Fibroblast of skin of right biceps (primary cell): Measurements from ENCODE around the gene ROR2.
"Not testable (repeated sequence)": the region's sequence is repeated elsewhere in the genome, so short reads cannot be mapped to it uniquely, and the experiment has no call there.

Experiments
- DNase-seq: peaks from one replicate; pipeline ENCODE4 v3.0.0-alpha.2; 2013

Gene ROR2

DNA sequence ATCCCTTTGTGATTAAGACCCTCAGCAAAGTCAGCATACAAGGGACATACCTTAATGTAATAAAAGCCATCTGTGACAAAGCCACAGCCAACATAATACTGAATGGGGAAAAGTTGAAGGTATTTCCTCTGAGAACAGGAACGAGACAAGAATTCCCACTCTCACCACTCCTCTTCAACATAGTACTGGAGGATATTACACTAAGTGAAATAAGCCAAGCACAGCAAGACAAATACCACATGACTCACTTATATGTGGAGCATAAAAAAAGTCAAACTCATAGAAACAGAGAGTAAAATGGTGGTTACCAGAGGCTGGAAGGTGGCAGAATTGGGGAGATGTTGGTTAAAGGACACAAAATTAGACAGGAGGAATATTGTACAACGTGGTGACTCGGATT is 408.3 kb downstream of the ROR2 start:
- peak; percentile 69 for DNase-seq

DNA sequence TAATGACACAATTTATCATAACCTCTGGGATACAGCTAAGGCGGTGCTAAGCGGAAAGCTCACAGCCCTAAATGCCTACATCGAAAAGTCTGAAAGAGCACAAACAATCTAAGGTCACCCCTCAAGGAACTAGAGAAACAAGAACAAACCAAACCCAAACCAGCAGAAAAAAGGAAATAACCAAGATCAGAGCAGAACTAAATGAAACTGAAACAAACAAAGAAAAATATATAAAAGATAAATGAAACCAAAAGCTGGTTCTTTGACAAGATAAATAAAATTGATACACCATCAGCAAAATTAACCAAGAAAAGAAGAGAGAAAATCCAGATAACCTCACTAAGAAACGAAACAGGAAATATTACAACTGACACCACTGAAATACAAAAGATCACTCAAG is 409.5 kb downstream of the ROR2 start:
- not testable (repeated sequence) for DNase-seq

DNA sequence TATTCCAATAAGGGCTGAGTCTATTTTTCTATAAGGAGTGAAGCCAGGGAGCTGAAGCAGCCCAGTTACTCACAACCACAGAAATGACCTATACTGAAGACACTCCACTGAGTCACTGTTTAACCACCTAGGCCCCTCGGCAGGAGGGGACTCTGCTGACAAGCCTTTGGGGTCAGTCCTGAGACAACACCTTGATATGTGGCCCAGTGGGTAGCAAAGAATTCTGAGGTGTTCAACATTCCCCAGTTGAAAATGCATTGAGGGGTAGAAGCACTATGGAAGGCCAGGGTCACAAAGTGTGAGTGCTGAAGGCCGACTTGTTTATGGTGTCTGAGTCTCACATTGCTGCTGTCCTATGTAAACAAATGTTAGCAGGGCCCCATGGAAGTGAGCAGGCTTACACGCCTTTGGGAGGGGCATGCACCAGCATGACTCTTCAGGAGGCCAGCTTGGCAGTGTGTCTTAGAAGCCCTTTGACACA is 413.8 kb downstream of the ROR2 start:
- DNase-seq: peak; percentile 75

DNA sequence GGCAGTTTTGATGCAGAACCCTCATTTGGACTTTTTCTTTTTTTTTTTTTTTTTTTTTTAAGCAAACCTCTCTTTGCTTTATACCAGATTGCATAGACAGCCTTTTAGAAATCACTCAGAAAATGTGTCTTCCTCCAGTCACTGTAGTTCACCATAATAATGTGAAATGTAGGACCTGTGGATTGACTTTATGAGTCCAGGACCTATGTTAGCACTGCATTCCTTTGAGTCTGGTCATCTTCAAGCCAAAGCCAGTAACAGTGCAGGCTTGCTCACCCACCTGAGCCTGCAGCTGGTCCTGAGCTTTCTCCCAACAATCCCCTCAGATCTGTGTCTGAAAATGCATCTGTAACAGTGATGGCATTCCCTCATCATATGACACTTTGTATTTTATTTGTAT is 415.7 kb downstream of the ROR2 start:
- DNase-seq: peak; percentile 41

DNA sequence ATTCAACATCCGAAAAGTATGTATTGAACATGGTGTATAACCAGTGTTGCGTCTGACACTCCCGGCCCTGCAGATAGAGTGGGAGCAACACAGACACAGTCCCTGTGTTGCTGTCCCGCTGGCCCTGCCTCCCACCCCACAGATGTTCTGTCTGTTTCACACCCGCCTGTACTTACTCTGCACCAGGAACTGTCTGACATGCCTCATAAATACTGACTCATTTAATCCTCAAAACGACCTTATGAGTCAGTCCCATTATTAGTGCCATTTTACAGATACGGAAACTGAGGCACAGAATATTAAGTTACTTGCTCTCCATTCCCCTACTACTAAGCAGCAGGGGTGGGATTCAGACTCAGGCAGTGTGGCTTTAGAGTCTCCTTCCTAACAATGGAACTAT is 416.6 kb downstream of the ROR2 start:
- DNase-seq: no peak

DNA sequence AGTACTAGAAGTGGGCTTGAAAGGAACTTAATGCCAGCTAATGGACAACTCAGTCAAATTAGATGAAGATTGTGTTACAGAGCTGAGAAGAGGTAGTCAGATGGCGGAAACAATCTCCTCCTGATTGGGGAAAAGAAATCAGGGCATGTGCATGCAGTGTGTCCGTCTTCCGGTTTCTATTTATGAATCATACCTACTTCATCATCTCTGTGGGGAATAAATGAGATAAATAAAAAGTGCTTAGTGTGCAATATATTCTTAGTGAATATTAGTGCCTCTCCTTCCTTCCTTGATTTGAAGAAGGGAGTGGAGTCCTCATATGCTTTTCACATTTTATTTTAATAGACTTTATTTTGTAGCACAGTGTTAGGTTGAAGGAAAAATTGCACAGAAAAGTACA is 417.7 kb downstream of the ROR2 start:
- DNase-seq: no peak

DNA sequence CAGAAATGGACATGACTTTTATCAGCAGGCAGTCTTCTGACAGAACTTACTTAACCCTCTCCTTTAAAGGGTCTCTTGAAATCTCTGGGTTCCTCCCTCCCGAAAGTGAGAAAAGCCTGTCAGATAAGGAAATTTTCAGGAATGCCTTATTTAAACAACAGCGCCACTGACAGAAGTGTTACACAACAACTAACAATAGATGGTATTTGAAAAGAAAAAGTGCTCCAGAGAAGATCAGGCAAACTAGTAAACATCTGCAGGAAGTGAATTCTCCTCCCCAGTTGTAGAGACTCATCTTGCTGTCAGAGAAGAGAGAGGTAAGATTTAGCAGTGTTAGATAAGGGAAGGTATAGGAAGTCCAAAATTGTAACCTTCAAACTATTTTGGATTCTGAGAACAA is 419.2 kb downstream of the ROR2 start:
- no peak for DNase-seq

DNA sequence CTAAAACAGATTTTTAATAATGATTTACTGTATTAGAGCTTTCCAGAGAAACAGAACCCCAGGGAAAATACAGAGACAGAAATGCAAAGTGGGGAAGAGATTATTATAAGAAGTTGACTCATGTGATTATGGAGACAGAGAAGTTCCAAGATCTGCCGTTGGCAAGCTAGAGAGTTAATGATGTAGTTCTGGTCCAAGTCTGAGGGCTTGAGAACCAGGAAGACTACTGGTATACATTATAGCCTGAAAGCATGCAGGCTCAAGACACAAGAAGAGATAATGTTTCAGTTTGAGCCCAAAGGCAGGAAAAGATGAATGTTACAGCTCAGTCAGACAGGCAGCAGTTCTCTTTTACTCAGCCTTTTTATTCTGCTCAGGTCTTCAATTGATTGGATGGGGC is 427.5 kb downstream of the ROR2 start:
- DNase-seq: no peak

DNA sequence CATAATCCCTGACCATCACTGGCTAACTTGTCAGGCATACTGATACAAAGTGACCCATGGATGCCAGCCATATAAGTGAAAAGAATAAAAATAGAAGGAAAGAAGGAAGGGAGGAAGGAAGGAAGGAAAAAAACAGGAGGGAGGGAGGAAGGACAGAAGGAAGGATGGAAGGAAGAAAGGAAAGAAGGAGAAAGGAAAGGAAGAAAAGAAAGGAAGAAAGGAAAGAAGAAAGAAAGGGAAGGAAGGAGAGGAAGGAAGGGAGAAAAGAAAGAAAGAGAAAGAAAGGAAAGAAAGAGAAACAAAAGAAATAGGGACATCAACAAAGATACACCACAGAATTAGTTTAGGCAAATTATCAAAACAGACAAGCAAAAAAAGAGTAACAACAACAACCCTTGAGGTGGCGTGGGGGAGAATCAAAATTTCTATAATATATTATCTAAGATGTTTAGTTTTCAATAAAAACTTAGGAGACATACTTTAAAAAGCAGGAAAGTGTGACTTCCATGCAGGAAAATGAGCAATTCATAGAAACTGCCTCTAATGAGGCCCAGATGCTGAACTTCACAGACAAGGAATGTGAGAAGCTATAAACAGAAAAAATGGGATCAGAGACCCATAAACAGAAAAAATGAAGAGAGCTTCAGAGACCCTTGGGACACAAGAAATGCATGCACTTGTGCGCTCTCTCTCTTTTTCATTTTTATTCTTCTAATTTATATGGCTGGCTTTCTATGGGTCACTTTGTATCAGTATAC is 430.3 kb downstream of the ROR2 start:
- peak; percentile 64 for DNase-seq

DNA sequence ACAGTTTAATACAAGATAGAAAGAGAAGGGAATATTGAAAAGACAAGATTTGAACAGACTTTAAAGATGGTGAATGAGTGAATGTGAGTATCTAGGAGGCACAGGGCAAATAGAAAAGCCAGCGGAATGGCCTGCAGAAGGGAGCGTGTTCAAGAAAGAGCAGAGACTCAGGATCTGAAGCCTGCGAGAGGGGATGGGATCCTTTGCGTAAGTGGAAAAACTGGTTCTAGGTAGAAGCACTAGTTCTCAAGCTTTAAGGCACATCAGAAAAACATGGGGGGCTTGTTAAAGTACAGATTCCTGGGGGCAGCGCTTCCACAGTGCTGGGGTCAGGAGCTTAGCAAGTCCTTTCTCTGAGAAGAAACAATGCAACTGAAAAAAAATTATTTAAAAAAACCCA is 431.6 kb downstream of the ROR2 start:
- no peak for DNase-seq

DNA sequence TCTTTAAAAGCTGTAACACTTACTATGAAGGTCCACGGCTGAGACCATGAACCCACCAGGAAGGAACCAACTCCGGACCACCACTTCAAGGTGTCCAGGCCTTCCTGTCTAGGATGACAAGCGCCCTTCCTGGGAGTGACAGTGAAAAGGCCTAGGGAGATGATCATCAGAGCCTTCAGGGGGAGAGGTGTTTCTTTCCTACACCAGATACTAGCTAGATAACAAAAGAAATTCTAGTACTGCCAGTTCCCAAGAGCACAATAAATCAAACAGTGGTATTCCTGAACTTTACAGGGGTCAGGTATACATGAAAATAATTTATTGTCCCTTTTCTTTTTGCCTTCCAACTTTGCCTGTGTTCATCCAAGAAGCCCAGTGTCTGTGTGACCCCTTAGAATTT is 432.2 kb downstream of the ROR2 start:
- DNase-seq: no peak

DNA sequence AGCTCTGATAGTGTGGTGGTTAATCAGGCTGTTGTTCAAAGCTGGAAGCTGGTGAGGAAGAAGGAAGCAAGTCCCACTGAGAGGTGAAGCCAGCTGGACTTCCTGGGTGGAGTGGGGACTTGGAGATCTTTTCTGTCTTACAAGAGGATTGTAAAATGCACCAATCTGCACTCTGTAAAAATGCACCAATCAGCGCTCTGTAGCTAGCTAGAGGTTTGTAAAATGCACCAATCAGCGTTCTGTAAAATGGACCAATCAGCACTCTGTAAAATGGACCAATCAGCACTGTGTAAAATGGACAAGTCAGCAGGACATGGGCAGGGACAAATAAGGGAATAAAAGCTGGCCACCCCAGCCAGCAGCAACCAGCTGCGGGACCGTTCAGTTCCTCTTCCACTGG is 432.7 kb downstream of the ROR2 start:
- DNase-seq: not testable (repeated sequence)

DNA sequence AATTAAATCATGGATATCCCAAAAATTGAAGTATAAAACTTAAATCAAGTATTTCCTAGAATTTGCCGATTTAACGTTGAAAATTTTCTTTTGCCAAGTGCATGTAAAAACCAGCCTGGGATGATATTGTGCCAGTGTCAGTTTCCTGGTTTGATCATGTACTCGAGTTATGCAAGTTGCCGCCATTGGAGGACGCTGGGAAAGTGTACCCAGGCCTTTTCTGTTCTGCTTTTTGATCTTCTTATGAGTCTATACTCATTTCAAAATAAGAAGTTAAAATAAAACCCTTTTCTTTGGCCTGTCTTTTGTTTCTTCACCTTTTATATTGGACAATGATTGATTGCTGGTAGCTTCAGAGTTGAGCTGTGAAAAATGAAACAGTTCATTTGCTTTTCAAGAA is 433.3 kb downstream of the ROR2 start:
- DNase-seq: no peak

DNA sequence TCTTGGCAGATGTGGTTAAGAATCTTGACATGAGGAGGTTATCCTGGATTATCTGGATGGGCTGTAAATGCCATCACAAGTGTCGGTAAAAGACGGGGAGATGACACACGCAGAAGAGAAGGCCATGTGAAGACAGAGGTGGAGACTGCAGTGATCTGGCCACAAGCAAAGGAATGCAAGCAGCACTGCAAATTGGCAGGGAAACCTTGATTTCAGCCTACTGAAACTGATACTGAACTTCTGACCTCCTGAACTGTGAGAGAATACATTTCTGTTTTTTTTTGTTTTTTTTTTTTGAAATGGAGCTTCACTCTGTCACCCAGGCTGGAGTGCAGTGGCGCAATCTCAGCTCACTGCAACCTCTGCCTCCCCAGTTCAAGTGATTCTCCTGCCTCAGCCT is 433.9 kb downstream of the ROR2 start:
- no peak for DNase-seq

DNA sequence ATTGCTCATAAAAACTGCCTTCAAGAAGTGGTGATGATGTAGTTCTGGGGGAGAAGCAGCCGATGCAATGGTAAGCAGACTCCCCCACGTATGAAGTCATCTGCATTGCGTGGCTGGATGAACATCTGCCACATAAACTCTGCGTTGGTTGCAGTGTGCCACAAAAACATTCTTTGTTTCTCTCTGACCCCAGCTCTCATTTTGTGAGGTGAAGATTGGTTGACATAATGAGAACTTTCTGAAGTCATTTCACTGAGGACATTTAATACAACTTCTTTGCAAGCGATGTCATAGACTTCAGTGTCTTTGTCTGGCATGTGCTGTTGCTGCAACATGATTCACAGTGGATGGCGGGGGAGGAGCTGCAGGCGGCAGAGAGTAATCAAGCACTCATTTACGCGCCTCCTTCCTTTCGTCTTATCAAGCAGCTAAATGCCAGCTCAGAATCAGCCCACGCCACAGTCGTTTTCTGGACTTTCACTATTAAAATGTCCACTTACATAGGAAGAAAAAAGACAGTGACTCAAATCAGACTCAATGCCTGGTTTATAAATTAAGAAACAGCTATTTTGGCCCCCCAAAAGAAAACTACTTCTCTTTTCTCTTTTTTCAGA is 434.8 kb downstream of the ROR2 start:
- DNase-seq: peak; percentile 83
